HG02588 (cell line): ENCODE results near the gene PTGFRN.

Source experiments
- ATAC-seq: cut with Tn5 transposase; IDR thresholded peaks from one replicate; pipeline ENCODE4 v1.9.1; 2021; ENCODE audit warnings: mild to moderate bottlenecking, moderate library complexity; ENCODE audit not compliant: unreplicated experiment

Gene PTGFRN

GRCh38 chr1:117025568-117025967 is 115.9 kb downstream of the PTGFRN start:
- no peak for ATAC-seq

- ATAC-seq: no peak
Observed at GRCh38 chr1:117026361-117026760, 116.6 kb downstream of the PTGFRN start.

GRCh38 chr1:117029685-117030084 is 120.0 kb downstream of the PTGFRN start:
- ATAC-seq: no peak

- no peak for ATAC-seq
Observed at GRCh38 chr1:117030271-117030877, 120.7 kb downstream of the PTGFRN start.

DNA sequence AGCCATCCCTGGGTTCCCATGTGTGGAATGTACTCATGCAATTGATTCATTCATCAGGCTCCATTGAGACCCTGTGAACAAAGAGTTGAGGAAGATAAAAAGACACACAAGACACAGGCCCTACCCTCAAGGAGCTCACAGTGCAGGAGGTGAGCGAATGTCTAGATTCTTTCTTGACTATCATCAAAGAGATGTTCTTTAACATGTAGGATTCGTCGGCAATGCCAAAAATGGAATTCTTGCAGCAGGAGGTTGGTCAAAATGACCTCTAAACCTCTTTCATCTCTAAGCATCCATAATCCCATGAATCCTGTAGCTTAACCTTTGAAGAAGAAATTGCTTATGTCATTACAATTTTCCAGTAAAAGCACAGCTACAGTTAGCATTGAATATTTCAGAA is 122.5 kb downstream of the PTGFRN start:
- ATAC-seq: no peak

- no peak for ATAC-seq
Observed at GRCh38 chr1:117032681-117033539, 123.2 kb downstream of the PTGFRN start.

DNA sequence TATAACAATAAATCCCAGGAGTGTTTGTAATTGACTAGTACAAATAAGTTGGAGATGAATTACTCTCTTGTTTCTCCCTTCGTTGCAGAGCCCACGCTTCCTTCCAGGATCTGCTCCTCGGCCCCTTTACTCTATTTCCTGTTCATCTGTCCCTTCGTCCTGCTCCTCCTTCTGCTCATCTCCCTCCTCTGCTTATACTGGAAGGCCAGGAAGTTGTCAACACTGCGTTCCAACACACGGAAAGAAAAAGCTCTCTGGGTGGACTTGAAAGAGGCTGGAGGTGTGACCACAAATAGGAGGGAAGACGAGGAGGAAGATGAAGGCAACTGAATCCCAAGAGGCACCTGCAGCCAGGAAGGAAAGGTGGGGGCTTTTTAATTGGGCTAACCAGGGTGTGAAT is 124.1 kb downstream of the PTGFRN start:
- ATAC-seq: no peak

DNA sequence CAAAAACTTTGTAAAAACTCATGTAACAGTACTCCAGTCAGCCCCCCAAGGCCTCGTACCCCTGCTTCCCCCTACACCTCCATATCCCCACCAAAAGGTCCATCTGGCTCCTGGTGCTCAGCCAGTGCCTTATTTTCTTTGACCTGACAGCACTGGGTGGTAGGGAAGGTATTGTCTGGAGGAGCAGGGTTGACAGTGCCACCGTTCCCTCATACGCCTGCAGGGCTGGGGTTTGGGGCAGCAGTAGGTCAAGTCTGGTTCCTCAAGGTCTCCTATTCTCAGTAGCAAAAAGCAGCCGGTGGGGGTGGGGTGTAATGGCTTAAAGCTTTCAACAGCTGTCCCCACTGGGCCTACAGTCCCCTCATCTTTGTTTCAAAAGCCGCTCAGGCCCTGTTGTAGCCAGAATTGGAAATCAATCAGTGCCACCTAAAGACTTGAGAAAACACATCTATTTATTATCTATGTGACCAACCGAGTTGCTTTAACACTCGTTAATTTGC is 125.1 kb downstream of the PTGFRN start:
- ATAC-seq: no peak

- ATAC-seq: no peak
Observed at GRCh38 chr1:117036018-117036461, 126.3 kb downstream of the PTGFRN start.

DNA sequence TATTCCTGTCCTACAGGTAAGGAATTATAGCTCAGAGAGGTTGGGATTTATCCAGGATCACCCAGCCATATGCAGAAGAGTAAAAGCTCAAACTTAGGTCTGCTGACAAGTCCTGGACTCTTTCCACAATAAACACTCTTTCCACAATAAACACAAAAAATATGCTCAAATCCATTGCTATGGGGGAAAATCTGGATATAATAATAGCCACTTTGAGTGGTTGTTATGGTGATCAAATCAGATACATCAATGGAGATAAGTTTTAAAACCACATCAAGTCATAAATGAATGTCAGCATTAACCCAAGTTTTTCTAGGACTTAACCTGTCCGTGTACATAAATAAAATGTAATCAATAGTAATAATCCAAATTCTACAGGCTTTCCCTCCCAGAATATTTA is 128.1 kb downstream of the PTGFRN start:
- ATAC-seq: no peak

- ATAC-seq: no peak
Observed at GRCh38 chr1:117038236-117038635, 128.5 kb downstream of the PTGFRN start.
